Stomach (tissue), 4 donors: ENCODE measurements around the gene FRMPD2.

Experiments used
- CTCF ChIP-seq, 7 experiments: fragments of 450-650 bp in 4 of 7; fragments of 200-600 bp in 3 of 7; sonication (generic) in 3 of 7; IDR thresholded peaks; one replicate each; pipeline ENCODE4 v1.5.1; 2016 to 2019; ENCODE audit warnings: antibody characterized with exemption in 7 of 7, control low read depth in 2 of 7, mild to moderate bottlenecking in 1 of 7
- EP300 ChIP-seq: sonication (generic); formaldehyde crosslinking; IDR thresholded peaks from one replicate; pipeline ENCODE4 v1.6.1; 2017; ENCODE audit warnings: antibody characterized with exemption
- POLR2A ChIP-seq, 4 donors: fragments of 450-650 bp; IDR thresholded peaks; one replicate each; pipeline ENCODE4 v1.6.1; 2016; ENCODE audit warnings: antibody characterized with exemption in 4 of 4, control low read depth in 2 of 4, mild to moderate bottlenecking in 1 of 4, moderate library complexity in 1 of 4

DNA sequence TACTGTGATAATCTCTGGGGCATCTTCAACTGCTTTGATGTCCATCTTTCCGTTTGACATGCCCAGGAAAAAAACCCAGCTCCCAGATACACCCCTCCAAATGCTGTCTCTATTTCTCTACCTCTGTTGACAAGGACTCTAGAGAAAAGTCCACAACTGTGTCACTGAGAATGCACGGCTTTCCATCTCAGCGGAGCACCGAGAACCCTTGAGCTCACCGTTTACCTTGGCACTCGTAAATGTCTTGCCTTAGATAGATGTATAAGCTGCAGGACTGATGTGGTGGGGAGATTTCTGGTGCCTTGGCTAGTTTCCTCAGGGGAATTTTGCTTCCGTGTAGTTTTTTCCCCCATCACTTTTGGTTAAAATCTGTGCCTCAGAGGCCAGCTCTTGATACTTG, 24.6 kb upstream of the FRMPD2 start:
- TF ChIP-seq CTCF (IDR thresholded peaks at IDR 0.05), result no peak
- TF ChIP-seq POLR2A (IDR thresholded peaks at IDR 0.05), result no peak
- TF ChIP-seq EP300, result no peak
